Ovary (tissue), 3 donors: Measurements from ENCODE around the gene WDR41.

Source experiments
- EP300 ChIP-seq: sonication (generic); formaldehyde crosslinking; IDR thresholded peaks from one replicate; pipeline ENCODE4 v1.6.1; 2017; ENCODE audit warnings: antibody characterized with exemption
- TF ChIP-seq, protein P1 (sequence below), 3 donors: fragments of 450-650 bp in 2 of 3; fragments of 200-600 bp in 1 of 3; IDR thresholded peaks; one replicate each; pipeline versions ENCODE4 v1.5.1 to v1.8.0; 2016 to 2022; ENCODE audit warnings: antibody characterized with exemption in 3 of 3, mild to moderate bottlenecking in 1 of 3
- donor health status: DM: no; HTN: no; CAD: no.

DNA sequence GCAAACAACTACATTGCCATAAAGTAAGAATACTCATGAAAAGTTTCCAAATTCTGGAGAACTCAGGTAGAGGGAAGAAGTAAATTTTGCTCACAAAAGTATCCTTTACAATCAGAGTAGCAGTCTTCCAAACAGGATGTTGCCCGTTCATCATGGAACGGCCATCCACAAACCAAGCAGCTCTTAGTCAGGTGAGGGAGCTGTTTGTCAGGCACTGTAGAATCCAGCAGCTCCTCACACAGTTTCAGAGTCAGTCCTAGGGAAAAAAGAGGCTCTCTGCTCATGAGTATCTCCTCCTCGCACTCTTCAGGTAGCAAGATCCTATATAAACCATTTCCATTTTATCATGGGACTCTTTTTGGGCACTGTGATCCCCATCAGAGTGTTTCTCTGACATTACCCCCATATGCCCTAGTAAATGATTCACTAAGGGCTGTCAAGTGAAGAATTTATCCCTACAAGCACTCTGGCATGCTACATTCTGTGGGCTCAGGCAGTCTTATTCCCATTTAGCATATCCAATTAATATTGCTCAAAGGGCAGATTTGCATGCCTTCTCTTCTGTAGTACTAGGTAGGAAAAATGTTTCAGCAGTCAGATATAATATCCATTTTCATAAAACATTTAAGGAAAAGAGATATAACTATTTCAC, 97.9 kb downstream of the WDR41 start:
- TF ChIP-seq, protein P1, sequence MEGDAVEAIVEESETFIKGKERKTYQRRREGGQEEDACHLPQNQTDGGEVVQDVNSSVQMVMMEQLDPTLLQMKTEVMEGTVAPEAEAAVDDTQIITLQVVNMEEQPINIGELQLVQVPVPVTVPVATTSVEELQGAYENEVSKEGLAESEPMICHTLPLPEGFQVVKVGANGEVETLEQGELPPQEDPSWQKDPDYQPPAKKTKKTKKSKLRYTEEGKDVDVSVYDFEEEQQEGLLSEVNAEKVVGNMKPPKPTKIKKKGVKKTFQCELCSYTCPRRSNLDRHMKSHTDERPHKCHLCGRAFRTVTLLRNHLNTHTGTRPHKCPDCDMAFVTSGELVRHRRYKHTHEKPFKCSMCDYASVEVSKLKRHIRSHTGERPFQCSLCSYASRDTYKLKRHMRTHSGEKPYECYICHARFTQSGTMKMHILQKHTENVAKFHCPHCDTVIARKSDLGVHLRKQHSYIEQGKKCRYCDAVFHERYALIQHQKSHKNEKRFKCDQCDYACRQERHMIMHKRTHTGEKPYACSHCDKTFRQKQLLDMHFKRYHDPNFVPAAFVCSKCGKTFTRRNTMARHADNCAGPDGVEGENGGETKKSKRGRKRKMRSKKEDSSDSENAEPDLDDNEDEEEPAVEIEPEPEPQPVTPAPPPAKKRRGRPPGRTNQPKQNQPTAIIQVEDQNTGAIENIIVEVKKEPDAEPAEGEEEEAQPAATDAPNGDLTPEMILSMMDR (IDR thresholded peaks at IDR 0.05): no peak
- TF ChIP-seq EP300: no peak
